ENCODE results near the gene PKD1L1. TPM values are rescaled to one million over a fixed set of nuclear protein-coding genes. Genes with fewer than 3 reads are reported as not detected.

Gene PKD1L1
- polyA plus RNA-seq, 1 of the 3 experiments (the other 2 are of a cell fraction), result 0.10 TPM

DNA sequence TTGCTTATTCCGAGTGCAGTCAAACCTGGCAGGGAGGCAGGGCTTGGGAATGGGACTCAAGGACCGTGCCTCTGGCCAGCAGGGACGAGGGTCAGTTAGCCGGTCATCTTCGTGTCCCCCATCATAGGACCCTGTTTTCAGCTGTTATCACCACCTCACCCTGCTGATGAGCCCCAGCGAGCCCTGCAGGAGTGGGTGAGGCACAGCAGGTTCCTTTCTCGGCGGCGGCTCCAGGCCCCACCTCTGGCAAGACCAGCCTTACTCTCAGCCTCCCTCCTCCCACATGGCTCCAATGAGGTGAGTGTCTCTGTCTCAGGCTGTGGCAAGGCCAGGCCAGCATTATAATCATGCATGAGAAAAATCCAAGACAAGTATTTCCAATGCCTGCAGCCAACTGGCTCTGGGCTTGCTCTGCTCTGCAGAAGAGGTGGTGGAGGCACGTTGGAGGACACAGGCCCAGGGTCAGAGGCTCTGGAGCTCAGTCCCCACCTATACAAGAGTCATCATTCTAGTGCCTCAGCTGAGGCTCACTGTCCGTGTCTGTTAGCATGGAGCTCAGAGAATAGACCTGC, 15.7 kb downstream of the PKD1L1 start:
- TF ChIP-seq FOSL2 (IDR thresholded peaks at IDR 0.05; ENCODE audit: borderline replicate concordance, low read depth) (no peak), RAD21 (IDR thresholded peaks at IDR 0.05; ENCODE audit: low read length) (no peak), CHD2 (IDR thresholded peaks at IDR 0.05; ENCODE audit: low read length, partially characterized antibody) (no peak), TEAD4 (IDR thresholded peaks at IDR 0.05; ENCODE audit: borderline replicate concordance, insufficient read depth) (no peak), POLR2AphosphoS5 (IDR thresholded peaks at IDR 0.05; ENCODE audit: low read depth, low read length) (no peak), TAF1 (IDR thresholded peaks at IDR 0.05; ENCODE audit: borderline replicate concordance, low read depth, low read length) (no peak), EZH2phosphoT487 (IDR thresholded peaks at IDR 0.05; ENCODE audit: borderline replicate concordance, low read depth) (no peak), FOXJ3 (CRISPR knock-in tag; IDR thresholded peaks at IDR 0.05) (no peak), GABPA (IDR thresholded peaks at IDR 0.05; ENCODE audit: low read depth) (no peak), RFX5 (IDR thresholded peaks at IDR 0.05; ENCODE audit: low read length) (no peak), ELF1 (IDR thresholded peaks at IDR 0.05) (no peak), YY1 (IDR thresholded peaks at IDR 0.05; ENCODE audit: low read depth) (no peak), RCOR1 (IDR thresholded peaks at IDR 0.05; ENCODE audit: low read length) (no peak), NRF1 (IDR thresholded peaks at IDR 0.05; ENCODE audit: low read depth, low read length) (no peak)
- TF ChIP-seq, protein P1, sequence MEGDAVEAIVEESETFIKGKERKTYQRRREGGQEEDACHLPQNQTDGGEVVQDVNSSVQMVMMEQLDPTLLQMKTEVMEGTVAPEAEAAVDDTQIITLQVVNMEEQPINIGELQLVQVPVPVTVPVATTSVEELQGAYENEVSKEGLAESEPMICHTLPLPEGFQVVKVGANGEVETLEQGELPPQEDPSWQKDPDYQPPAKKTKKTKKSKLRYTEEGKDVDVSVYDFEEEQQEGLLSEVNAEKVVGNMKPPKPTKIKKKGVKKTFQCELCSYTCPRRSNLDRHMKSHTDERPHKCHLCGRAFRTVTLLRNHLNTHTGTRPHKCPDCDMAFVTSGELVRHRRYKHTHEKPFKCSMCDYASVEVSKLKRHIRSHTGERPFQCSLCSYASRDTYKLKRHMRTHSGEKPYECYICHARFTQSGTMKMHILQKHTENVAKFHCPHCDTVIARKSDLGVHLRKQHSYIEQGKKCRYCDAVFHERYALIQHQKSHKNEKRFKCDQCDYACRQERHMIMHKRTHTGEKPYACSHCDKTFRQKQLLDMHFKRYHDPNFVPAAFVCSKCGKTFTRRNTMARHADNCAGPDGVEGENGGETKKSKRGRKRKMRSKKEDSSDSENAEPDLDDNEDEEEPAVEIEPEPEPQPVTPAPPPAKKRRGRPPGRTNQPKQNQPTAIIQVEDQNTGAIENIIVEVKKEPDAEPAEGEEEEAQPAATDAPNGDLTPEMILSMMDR (IDR thresholded peaks at IDR 0.05), result no peak
- TF ChIP-seq, protein P2, sequence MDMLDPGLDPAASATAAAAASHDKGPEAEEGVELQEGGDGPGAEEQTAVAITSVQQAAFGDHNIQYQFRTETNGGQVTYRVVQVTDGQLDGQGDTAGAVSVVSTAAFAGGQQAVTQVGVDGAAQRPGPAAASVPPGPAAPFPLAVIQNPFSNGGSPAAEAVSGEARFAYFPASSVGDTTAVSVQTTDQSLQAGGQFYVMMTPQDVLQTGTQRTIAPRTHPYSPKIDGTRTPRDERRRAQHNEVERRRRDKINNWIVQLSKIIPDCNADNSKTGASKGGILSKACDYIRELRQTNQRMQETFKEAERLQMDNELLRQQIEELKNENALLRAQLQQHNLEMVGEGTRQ (IDR thresholded peaks at IDR 0.05; ENCODE audit: borderline replicate concordance, low read depth, low read length), result no peak
- Histone ChIP-seq H2AFZ (ENCODE audit: low read depth) (no peak overlapping the region), H3K9ac (no peak overlapping the region), H3K79me2 (ENCODE audit: insufficient read depth) (no peaks in the 10 kb centered on the region), H3F3A (replicated peaks; ENCODE audit: insufficient read depth) (no peaks in the 10 kb centered on the region), H3K4me1 (ENCODE audit: control insufficient read depth in 1 of 2, insufficient read depth in 2 of 2, low read depth in 1 of 2, low read length in 1 of 2) (peaks cover 4 to 13% of the 10 kb centered on the region in 2 experiments; a peak in 2 of 4 replicates), H3K9me3 (no peaks in the 10 kb centered on the region), H3K27ac (ENCODE audit: low read depth in 2 of 2, low read length in 1 of 2) (no peak overlapping the region), H3K36me3 (replicated peaks in 1 of 2; ENCODE audit: control insufficient read depth in 1 of 2, insufficient read depth in 2 of 2, low read length in 1 of 2) (no peaks in the 10 kb centered on the region), H3K27me3 (ENCODE audit: insufficient read depth) (no peaks in the 10 kb centered on the region), H3K9me2 (no peaks in the 10 kb centered on the region), H3K4me3 (ENCODE audit: low read depth in 2 of 2, low read length in 1 of 2) (no peak overlapping the region), H3K4me2 (no peak overlapping the region), H4K20me1 (ENCODE audit: insufficient read depth) (no peaks in the 10 kb centered on the region)
- 86% methylated on average over 9 of the region's 11 CpGs for WGBS (ENCODE audit: low lambda C conversion rate)
- DNase-seq, result no peak
- ChIA-PET POLR2A (no interaction called here), CTCF (interaction anchor here (1.2 to 8.2 kb wide), 6 partner anchors 12 to 1661 kb away, joined by 3 to 58 read pairs (median 6); no protein-coding TSS in a partner anchor)

DNA sequence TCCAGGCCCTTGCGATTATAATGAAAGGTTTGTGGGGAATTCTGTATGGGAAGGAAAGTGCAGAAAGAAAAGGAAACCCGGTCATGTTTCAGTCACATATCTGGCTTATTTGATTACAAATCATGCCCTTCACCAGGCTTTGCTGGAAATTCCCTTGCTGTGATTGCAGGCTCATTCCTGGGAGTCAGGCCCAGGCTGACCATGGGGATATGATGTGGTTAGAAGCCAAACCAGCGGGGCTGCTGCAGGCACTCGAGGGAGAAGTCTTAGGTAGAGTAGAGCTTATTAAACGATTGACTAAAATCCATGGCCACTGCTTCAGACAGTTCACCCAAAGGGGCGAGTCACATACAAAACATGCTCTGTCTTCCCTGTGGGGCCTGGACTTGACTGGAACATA, 16.2 kb downstream of the PKD1L1 start:
- Histone ChIP-seq H3K9ac (no peak overlapping the region), H3K9me2 (no peaks in the 10 kb centered on the region), H3K36me3 (replicated peaks in 1 of 2; ENCODE audit: control insufficient read depth in 1 of 2, insufficient read depth in 2 of 2, low read length in 1 of 2) (no peaks in the 10 kb centered on the region), H3K27ac (ENCODE audit: low read depth in 2 of 2, low read length in 1 of 2) (no peak overlapping the region), H3K4me2 (no peak overlapping the region), H3F3A (replicated peaks; ENCODE audit: insufficient read depth) (no peaks in the 10 kb centered on the region), H3K27me3 (ENCODE audit: insufficient read depth) (no peaks in the 10 kb centered on the region), H3K9me3 (no peaks in the 10 kb centered on the region), H3K79me2 (ENCODE audit: insufficient read depth) (no peaks in the 10 kb centered on the region), H3K4me3 (ENCODE audit: low read depth in 2 of 2, low read length in 1 of 2) (no peak overlapping the region), H3K4me1 (ENCODE audit: control insufficient read depth in 1 of 2, insufficient read depth in 2 of 2, low read depth in 1 of 2, low read length in 1 of 2) (peaks cover 4 to 12% of the 10 kb centered on the region in 2 experiments; a peak in 2 of 4 replicates), H2AFZ (ENCODE audit: low read depth) (no peak overlapping the region), H4K20me1 (ENCODE audit: insufficient read depth) (no peaks in the 10 kb centered on the region)
- POLR2A ChIA-PET, result no interaction called here
- CTCF ChIA-PET, result interaction anchor here (1.6 to 8.2 kb wide), 4 partner anchors 8 to 178 kb away, joined by 4 to 58 read pairs (median 18); no protein-coding TSS in a partner anchor
- DNase-seq, result no peak
- 61% methylated on average over 6 of the region's 6 CpGs for WGBS (ENCODE audit: low lambda C conversion rate)
- TF ChIP-seq SIN3A (IDR thresholded peaks at IDR 0.05; ENCODE audit: borderline replicate concordance, low read depth, low read length), result no peak
- TF ChIP-seq MEF2A (IDR thresholded peaks at IDR 0.05; ENCODE audit: borderline replicate concordance, low read depth), result no peak
- TF ChIP-seq RCOR1 (IDR thresholded peaks at IDR 0.05; ENCODE audit: low read length), result no peak
- no peak for TF ChIP-seq RXRA (IDR thresholded peaks at IDR 0.05; ENCODE audit: borderline replicate concordance, low read depth)
- TF ChIP-seq FOSL2 (IDR thresholded peaks at IDR 0.05; ENCODE audit: borderline replicate concordance, low read depth), result no peak
- no peak for TF ChIP-seq SMC3 (IDR thresholded peaks at IDR 0.05; ENCODE audit: low read depth, low read length)
- no peak for TF ChIP-seq GATA2 (CRISPR knock-in tag; IDR thresholded peaks at IDR 0.05)
- no peak for TF ChIP-seq RAD21 (IDR thresholded peaks at IDR 0.05; ENCODE audit: low read length)
- TF ChIP-seq, protein P3, sequence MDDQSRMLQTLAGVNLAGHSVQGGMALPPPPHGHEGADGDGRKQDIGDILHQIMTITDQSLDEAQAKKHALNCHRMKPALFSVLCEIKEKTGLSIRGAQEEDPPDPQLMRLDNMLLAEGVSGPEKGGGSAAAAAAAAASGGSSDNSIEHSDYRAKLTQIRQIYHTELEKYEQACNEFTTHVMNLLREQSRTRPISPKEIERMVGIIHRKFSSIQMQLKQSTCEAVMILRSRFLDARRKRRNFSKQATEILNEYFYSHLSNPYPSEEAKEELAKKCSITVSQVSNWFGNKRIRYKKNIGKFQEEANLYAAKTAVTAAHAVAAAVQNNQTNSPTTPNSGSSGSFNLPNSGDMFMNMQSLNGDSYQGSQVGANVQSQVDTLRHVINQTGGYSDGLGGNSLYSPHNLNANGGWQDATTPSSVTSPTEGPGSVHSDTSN (IDR thresholded peaks at IDR 0.05), result no peak
- TF ChIP-seq GABPA (IDR thresholded peaks at IDR 0.05; ENCODE audit: low read depth), result no peak
- TF ChIP-seq TEAD4 (IDR thresholded peaks at IDR 0.05; ENCODE audit: borderline replicate concordance, insufficient read depth), result no peak
- no peak for TF ChIP-seq POLR2AphosphoS5 (IDR thresholded peaks at IDR 0.05; ENCODE audit: low read depth, low read length)
- TF ChIP-seq, protein P1 (IDR thresholded peaks at IDR 0.05), result no peak

Measured in SK-N-SH (cell line).